HEK293 (cell line): ENCODE data around the gene RER1.

Source experiments
- CTCF ChIA-PET: fragments of 350-600 bp; formaldehyde crosslinking; extraction: SDS; loops from one replicate; lab custom pipeline; 2021; ENCODE audit warnings: antibody characterized with exemption; lab: Yijun Ruan, JAX
- POLR2A ChIA-PET: fragments of 300-600 bp; formaldehyde crosslinking; extraction: SDS; loops from one replicate; lab custom pipeline; 2020; ENCODE audit warnings: antibody characterized with exemption, inconsistent platforms; lab: Yijun Ruan, JAX
- H3K27ac ChIP-seq: fragments of 200-500 bp; sonication (Bioruptor generic); 2 replicates; pipeline ENCODE4 v1.5.1; 2014; ENCODE audit warnings: low read depth, low read length, control low read depth, inconsistent platforms; ENCODE audit errors: extremely low read depth
- H3K36me3 ChIP-seq, 2 experiments: fragments of 200-500 bp in 1 of 2; sonication (Bioruptor generic) in 1 of 2; 1 replicate in 1 of 2; 2 replicates in 1 of 2; pipeline ENCODE4 v1.5.1; 2014 to 2017; ENCODE audit warnings: inconsistent platforms in 2 of 2, low read length in 2 of 2; ENCODE audit not compliant: control insufficient read depth in 2 of 2, insufficient read depth in 1 of 2
- H3K4me1 ChIP-seq: fragments of 200-500 bp; sonication (Bioruptor generic); 2 replicates; pipeline ENCODE4 v1.5.1; 2014; ENCODE audit warnings: mild to moderate bottlenecking, low read length, inconsistent platforms; ENCODE audit not compliant: control insufficient read depth, insufficient read depth
- H3K4me3 ChIP-seq: 2 replicates; pipeline ENCODE4 v1.5.1; 2011; ENCODE audit warnings: low read depth, mild to moderate bottlenecking, control low read depth, low read length, moderate library complexity
- H3K9me3 ChIP-seq: fragments of 200-500 bp; sonication (Bioruptor generic); 2 replicates; pipeline ENCODE4 v1.5.1; 2014; ENCODE audit warnings: low read depth, low read length, inconsistent platforms; ENCODE audit not compliant: control insufficient read depth, insufficient read depth
- GLIS2 ChIP-seq: fragments of 450-650 bp; formaldehyde crosslinking; IDR thresholded peaks from 2 replicates; pipeline ENCODE4 v1.5.1; 2016; ENCODE audit warnings: missing biosample characterization, missing genetic modification characterization
- KLF1 ChIP-seq: fragments of 450-650 bp; formaldehyde crosslinking; IDR thresholded peaks from 2 replicates; pipeline ENCODE4 v1.5.1; 2016; ENCODE audit warnings: missing biosample characterization, missing genetic modification characterization
- ZIC2 ChIP-seq: fragments of 450-650 bp; formaldehyde crosslinking; IDR thresholded peaks from 2 replicates; pipeline ENCODE4 v1.5.1; 2016; ENCODE audit warnings: missing biosample characterization, missing genetic modification characterization
- ZNF114 ChIP-seq: fragments of 450-650 bp; formaldehyde crosslinking; IDR thresholded peaks from 2 replicates; pipeline ENCODE4 v1.5.0; 2017; ENCODE audit warnings: missing biosample characterization, missing genetic modification characterization
- ZNF292 ChIP-seq: fragments of 450-650 bp; formaldehyde crosslinking; IDR thresholded peaks from 2 replicates; pipeline ENCODE4 v1.5.1; 2016; ENCODE audit warnings: low read depth, missing biosample characterization, missing genetic modification characterization, borderline replicate concordance
- ZNF510 ChIP-seq: fragments of 450-650 bp; formaldehyde crosslinking; IDR thresholded peaks from 2 replicates; pipeline ENCODE4 v1.5.1; 2018; ENCODE audit warnings: mild to moderate bottlenecking, missing genetic modification characterization, missing biosample characterization; ENCODE audit not compliant: insufficient replicate concordance
- ZNF600 ChIP-seq: fragments of 450-650 bp; formaldehyde crosslinking; IDR thresholded peaks from 2 replicates; pipeline ENCODE4 v1.5.1; 2016; ENCODE audit warnings: missing biosample characterization, missing genetic modification characterization
- ZNF76 ChIP-seq: fragments of 450-650 bp; formaldehyde crosslinking; IDR thresholded peaks from 2 replicates; pipeline ENCODE4; 2016; ENCODE audit warnings: low read depth, missing biosample characterization, missing genetic modification characterization, borderline replicate concordance
- ZNF776 ChIP-seq: fragments of 450-650 bp; formaldehyde crosslinking; IDR thresholded peaks from 2 replicates; pipeline ENCODE4 v1.5.0; 2017; ENCODE audit warnings: missing biosample characterization, missing genetic modification characterization, borderline replicate concordance
- TF ChIP-seq, protein P1 (sequence below): fragments of 450-650 bp; formaldehyde crosslinking; conservative IDR thresholded peaks from 2 replicates; pipeline ENCODE4 v1.5.1; 2016; ENCODE audit warnings: low read depth, missing biosample characterization, missing genetic modification characterization
- TF ChIP-seq, protein P2 (sequence below): fragments of 450-650 bp; formaldehyde crosslinking; IDR thresholded peaks from 2 replicates; pipeline ENCODE4 v1.5.1; 2016; ENCODE audit warnings: missing biosample characterization, missing genetic modification characterization
- TF ChIP-seq, protein P3 (sequence below): fragments of 450-650 bp; formaldehyde crosslinking; IDR thresholded peaks from 2 replicates; pipeline ENCODE4 v1.5.1; 2016; ENCODE audit warnings: missing biosample characterization, missing genetic modification characterization
- TF ChIP-seq, protein P4 (sequence below): fragments of 450-650 bp; formaldehyde crosslinking; IDR thresholded peaks from 2 replicates; pipeline ENCODE4 v1.5.1; 2016; ENCODE audit warnings: missing biosample characterization, missing genetic modification characterization
- TF ChIP-seq, protein P5 (sequence below): fragments of 450-650 bp; formaldehyde crosslinking; IDR thresholded peaks from 2 replicates; pipeline ENCODE4 v1.5.1; 2016; ENCODE audit warnings: missing biosample characterization, missing genetic modification characterization, borderline replicate concordance
- TF ChIP-seq, protein P6 (sequence below): fragments of 450-650 bp; formaldehyde crosslinking; IDR thresholded peaks from 2 replicates; pipeline ENCODE4 v1.5.1; 2017; ENCODE audit warnings: missing biosample characterization, missing genetic modification characterization

The RER1 gene

DNA sequence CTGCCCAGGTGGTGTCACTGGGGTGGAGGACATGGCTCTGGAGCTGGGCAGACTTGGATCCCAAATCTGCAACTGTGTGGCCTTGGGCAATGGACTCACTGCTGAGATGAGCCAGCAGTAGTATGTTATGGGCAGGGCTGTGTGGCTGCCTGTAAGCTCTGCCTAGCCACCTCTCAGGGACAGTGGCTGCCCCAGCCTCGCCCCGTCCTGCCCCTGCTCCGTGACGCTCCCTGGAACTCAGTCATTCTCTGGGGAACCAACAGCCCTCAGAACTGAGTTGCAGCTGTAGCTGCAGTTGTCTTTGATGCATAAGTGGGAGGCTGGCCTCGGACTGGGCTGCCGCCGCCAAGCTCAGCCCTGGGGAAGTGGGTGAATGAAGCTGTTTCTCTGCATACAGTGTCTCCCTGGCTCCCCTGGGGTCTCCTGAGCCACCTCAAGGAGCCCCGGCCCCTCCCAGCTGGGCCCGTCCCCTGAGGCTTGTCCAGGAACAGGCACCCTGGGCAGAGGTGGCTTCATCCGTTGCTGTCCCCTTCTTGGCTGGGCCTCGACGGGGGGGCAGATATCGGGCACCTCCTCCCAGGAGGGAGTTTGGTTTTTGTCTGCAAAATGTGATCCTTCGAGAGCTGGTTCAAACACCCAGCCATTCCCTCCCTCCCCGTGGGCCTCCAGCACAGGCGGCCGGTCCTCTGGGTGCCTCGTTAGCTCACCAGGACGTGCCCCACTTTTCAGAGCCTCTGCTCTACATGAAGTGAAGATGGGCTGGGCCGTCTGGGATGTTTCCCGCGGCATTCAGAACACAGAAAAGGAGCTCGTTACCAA, 58.2 kb downstream of the RER1 start (continued):
- TF ChIP-seq ZNF76 (tag by site-specific recombination), result no peak
- TF ChIP-seq, protein P1, sequence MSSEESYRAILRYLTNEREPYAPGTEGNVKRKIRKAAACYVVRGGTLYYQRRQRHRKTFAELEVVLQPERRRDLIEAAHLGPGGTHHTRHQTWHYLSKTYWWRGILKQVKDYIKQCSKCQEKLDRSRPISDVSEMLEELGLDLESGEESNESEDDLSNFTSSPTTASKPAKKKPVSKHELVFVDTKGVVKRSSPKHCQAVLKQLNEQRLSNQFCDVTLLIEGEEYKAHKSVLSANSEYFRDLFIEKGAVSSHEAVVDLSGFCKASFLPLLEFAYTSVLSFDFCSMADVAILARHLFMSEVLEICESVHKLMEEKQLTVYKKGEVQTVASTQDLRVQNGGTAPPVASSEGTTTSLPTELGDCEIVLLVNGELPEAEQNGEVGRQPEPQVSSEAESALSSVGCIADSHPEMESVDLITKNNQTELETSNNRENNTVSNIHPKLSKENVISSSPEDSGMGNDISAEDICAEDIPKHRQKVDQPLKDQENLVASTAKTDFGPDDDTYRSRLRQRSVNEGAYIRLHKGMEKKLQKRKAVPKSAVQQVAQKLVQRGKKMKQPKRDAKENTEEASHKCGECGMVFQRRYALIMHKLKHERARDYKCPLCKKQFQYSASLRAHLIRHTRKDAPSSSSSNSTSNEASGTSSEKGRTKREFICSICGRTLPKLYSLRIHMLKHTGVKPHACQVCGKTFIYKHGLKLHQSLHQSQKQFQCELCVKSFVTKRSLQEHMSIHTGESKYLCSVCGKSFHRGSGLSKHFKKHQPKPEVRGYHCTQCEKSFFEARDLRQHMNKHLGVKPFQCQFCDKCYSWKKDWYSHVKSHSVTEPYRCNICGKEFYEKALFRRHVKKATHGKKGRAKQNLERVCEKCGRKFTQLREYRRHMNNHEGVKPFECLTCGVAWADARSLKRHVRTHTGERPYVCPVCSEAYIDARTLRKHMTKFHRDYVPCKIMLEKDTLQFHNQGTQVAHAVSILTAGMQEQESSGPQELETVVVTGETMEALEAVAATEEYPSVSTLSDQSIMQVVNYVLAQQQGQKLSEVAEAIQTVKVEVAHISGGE (tag by site-specific recombination), result no peak

DNA sequence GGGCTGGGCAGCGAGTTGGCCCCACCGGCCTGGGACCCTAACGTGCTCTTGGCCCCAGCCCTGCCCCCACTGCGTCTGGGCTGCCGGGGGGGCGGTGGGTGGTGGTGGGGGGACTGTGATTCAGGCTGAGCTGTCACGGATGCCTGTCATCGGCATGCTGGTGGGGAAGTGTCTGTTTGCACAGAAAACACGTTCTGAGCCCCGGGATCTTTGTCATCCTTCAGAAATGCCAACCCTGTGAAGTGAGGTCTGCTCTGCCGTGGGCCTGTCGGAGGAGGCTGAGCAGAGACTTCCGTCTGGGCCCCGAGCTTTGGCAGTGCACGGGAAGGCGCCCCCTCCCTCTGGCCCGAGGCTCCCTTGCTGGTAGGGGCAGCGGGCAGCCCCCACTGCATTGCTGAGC, 60.1 kb downstream of the RER1 start:
- Histone ChIP-seq H3K4me1 (no peaks in the 10 kb centered on the region), H3K4me3 (no peak overlapping the region), H3K9me3 (no peaks in the 10 kb centered on the region), H3K36me3 (no peaks in the 10 kb centered on the region), H3K27ac (no peak overlapping the region)
- CTCF ChIA-PET, result no interaction called here
- POLR2A ChIA-PET, result no interaction called here
- TF ChIP-seq, protein P2, sequence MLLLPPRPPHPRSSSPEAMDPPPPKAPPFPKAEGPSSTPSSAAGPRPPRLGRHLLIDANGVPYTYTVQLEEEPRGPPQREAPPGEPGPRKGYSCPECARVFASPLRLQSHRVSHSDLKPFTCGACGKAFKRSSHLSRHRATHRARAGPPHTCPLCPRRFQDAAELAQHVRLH (tag by site-specific recombination), result no peak
- 0 out of 2 replicates have a peak, but pooled peaks have one; percentile 37 for TF ChIP-seq ZNF600
- no peak for TF ChIP-seq KLF1
- TF ChIP-seq ZNF510 (tag by site-specific recombination), result no peak
- no peak for TF ChIP-seq ZNF292 (tag by site-specific recombination)
- TF ChIP-seq, protein P3, sequence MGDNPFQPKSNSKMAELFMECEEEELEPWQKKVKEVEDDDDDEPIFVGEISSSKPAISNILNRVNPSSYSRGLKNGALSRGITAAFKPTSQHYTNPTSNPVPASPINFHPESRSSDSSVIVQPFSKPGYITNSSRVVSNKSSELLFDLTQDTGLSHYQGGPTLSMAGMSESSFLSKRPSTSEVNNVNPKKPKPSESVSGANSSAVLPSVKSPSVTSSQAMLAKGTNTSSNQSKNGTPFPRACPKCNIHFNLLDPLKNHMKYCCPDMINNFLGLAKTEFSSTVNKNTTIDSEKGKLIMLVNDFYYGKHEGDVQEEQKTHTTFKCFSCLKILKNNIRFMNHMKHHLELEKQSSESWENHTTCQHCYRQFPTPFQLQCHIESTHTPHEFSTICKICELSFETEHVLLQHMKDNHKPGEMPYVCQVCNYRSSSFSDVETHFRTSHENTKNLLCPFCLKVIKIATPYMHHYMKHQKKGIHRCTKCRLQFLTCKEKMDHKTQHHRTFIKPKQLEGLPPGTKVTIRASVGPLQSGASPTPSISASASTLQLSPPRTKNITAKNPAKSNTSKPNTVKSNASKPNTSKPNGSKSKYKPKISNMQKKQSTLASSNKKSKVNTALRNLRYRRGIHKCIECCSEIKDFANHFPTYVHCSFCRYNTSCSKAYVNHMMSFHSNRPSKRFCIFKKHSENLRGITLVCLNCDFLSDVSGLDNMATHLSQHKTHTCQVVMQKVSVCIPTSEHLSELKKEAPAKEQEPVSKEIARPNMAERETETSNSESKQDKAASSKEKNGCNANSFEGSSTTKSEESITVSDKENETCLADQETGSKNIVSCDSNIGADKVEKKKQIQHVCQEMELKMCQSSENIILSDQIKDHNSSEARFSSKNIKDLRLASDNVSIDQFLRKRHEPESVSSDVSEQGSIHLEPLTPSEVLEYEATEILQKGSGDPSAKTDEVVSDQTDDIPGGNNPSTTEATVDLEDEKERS (tag by site-specific recombination), result no peak

DNA sequence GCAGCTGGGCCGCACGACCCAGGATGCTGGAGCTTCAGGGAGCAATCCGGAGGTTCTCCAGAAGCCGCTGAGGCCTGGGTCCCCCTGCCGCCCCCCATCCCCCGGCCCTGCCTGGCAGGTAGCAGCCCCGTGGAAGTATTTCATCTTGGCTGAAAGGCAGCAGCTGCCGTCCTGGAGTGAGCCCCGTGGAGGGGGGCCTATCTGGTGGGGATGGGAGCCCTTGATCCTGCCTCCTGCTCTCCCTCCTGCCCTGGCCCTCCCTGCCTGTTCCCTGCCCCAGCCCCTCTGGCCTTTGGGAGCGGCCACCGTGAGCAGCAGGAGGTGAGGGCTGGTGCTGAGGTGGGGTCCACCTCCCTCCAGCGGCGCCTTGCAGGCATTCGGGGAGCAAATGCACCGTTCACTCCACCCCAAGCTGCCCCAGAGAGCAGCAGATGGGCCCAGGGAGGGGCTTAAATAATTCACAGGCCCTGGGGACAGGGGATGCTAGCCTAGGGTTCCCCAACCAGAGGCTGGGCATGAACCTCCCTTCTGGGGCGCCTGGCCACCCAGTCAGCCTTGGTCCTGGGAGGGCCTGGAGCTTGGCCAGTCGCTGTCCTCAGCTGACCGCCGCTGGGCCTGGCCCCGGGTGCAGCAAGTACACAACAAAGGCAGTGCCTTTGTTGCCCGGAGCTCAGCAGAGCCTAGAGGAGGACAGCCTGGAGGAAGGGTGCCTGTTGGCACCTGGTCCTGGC, 60.7 kb downstream of the RER1 start:
- TF ChIP-seq, protein P4, sequence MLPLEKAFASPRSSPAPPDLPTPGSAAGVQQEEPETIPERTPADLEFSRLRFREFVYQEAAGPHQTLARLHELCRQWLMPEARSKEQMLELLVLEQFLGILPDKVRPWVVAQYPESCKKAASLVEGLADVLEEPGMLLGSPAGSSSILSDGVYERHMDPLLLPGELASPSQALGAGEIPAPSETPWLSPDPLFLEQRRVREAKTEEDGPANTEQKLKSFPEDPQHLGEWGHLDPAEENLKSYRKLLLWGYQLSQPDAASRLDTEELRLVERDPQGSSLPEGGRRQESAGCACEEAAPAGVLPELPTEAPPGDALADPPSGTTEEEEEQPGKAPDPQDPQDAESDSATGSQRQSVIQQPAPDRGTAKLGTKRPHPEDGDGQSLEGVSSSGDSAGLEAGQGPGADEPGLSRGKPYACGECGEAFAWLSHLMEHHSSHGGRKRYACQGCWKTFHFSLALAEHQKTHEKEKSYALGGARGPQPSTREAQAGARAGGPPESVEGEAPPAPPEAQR (tag by site-specific recombination), result no peak
- TF ChIP-seq ZNF776 (tag by site-specific recombination), result no peak
- TF ChIP-seq GLIS2 (tag by site-specific recombination), result peak; percentile 35; the same call in 1 of the 2 replicates
- TF ChIP-seq, protein P5, sequence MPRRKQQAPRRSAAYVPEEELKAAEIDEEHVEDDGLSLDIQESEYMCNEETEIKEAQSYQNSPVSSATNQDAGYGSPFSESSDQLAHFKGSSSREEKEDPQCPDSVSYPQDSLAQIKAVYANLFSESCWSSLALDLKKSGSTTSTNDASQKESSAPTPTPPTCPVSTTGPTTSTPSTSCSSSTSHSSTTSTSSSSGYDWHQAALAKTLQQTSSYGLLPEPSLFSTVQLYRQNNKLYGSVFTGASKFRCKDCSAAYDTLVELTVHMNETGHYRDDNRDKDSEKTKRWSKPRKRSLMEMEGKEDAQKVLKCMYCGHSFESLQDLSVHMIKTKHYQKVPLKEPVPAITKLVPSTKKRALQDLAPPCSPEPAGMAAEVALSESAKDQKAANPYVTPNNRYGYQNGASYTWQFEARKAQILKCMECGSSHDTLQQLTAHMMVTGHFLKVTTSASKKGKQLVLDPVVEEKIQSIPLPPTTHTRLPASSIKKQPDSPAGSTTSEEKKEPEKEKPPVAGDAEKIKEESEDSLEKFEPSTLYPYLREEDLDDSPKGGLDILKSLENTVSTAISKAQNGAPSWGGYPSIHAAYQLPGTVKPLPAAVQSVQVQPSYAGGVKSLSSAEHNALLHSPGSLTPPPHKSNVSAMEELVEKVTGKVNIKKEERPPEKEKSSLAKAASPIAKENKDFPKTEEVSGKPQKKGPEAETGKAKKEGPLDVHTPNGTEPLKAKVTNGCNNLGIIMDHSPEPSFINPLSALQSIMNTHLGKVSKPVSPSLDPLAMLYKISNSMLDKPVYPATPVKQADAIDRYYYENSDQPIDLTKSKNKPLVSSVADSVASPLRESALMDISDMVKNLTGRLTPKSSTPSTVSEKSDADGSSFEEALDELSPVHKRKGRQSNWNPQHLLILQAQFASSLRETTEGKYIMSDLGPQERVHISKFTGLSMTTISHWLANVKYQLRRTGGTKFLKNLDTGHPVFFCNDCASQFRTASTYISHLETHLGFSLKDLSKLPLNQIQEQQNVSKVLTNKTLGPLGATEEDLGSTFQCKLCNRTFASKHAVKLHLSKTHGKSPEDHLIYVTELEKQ, result no peak
- peak; percentile 20; the same call in 1 of the 2 replicates for TF ChIP-seq KLF1
- peak; percentile 61 for TF ChIP-seq ZIC2 (tag by site-specific recombination)
- no peak for TF ChIP-seq ZNF114
- TF ChIP-seq, protein P6, sequence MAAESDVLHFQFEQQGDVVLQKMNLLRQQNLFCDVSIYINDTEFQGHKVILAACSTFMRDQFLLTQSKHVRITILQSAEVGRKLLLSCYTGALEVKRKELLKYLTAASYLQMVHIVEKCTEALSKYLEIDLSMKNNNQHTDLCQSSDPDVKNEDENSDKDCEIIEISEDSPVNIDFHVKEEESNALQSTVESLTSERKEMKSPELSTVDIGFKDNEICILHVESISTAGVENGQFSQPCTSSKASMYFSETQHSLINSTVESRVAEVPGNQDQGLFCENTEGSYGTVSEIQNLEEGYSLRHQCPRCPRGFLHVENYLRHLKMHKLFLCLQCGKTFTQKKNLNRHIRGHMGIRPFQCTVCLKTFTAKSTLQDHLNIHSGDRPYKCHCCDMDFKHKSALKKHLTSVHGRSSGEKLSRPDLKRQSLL, result 0 out of 2 replicates have a peak, but pooled peaks have one; percentile 70
- TF ChIP-seq, all 188 proteins: peak for 4
- Histone ChIP-seq H3K9me3 (no peaks in the 10 kb centered on the region), H3K4me3 (no peak overlapping the region), H3K4me1 (no peaks in the 10 kb centered on the region), H3K36me3 (no peaks in the 10 kb centered on the region), H3K27ac (no peak overlapping the region)
- CTCF ChIA-PET, result no interaction called here
- POLR2A ChIA-PET, result interaction anchor here (0.6 kb wide), 1 partner anchor 112 kb away, joined by 3 read pairs; no protein-coding TSS in a partner anchor
